HFFc6 (cell line): ENCODE results near the gene NTHL1. TPM values are rescaled to one million over a fixed set of nuclear protein-coding genes. Genes with fewer than 3 reads are reported as not detected.

ENCODE experiments used
- DNase-seq: peaks from one replicate; pipeline ENCODE4 v3.0.0-alpha.2; 2018
- H3K27ac Mint-ChIP-seq: 2 replicates; pipeline ENCODE4 v1.8.0; 2020; ENCODE audit warnings: mild to moderate bottlenecking, mixed read lengths
- H3K27me3 Mint-ChIP-seq: 2 replicates; pipeline ENCODE4 v1.8.0; 2021; ENCODE audit warnings: mild to moderate bottlenecking, moderate library complexity, mixed read lengths; ENCODE audit not compliant: insufficient read depth
- H3K36me3 Mint-ChIP-seq: 2 replicates; pipeline ENCODE4 v1.8.0; 2021; ENCODE audit warnings: low read depth, mixed read lengths
- H3K4me1 Mint-ChIP-seq: 2 replicates; pipeline ENCODE4 v1.8.0; 2020; ENCODE audit warnings: low read depth, mixed read lengths
- H3K4me3 Mint-ChIP-seq: 2 replicates; pipeline ENCODE4 v1.8.0; 2020; ENCODE audit warnings: mild to moderate bottlenecking, moderate library complexity, mixed read lengths
- H3K9me3 Mint-ChIP-seq: 2 replicates; pipeline ENCODE4 v1.8.0; 2020; ENCODE audit warnings: mild to moderate bottlenecking, mixed read lengths
- total RNA-seq, 6 experiments: library from RNA; stranded (reverse); fragmentation: NEBNext Ultra II Directional; extraction: Animal tissue kit (Norgen Biotek cat#: 25700); gene quantifications; 2 replicates in 1 of 6; 3 replicates in 5 of 6; pipeline ENCODE4 v1.2.3, GENCODE V29; 2021
- TF ChIP-seq, protein P1 (sequence below): fragments of 200-600 bp; sonication (generic); IDR thresholded peaks from 2 replicates; pipeline ENCODE4 v1.5.0; 2021; ENCODE audit warnings: antibody characterized with exemption, mild to moderate bottlenecking

The NTHL1 gene
- total RNA-seq, 6 experiments from 2014 or later, result 23.7 to 31.5 (median 26.4) TPM

- Mint-ChIP-seq H3K4me1 (no peaks in the 10 kb centered on the region), H3K9me3 (no peaks in the 10 kb centered on the region), H3K27ac (no peak overlapping the region), H3K36me3 (no peaks in the 10 kb centered on the region; the same call in 1 of the 2 replicates), H3K27me3 (no peaks in the 10 kb centered on the region; the same call in 1 of the 2 replicates), H3K4me3 (no peak overlapping the region)
- TF ChIP-seq, protein P1, sequence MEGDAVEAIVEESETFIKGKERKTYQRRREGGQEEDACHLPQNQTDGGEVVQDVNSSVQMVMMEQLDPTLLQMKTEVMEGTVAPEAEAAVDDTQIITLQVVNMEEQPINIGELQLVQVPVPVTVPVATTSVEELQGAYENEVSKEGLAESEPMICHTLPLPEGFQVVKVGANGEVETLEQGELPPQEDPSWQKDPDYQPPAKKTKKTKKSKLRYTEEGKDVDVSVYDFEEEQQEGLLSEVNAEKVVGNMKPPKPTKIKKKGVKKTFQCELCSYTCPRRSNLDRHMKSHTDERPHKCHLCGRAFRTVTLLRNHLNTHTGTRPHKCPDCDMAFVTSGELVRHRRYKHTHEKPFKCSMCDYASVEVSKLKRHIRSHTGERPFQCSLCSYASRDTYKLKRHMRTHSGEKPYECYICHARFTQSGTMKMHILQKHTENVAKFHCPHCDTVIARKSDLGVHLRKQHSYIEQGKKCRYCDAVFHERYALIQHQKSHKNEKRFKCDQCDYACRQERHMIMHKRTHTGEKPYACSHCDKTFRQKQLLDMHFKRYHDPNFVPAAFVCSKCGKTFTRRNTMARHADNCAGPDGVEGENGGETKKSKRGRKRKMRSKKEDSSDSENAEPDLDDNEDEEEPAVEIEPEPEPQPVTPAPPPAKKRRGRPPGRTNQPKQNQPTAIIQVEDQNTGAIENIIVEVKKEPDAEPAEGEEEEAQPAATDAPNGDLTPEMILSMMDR, result no peak
- DNase-seq, result no peak
These were observed 13.4 kb upstream of the NTHL1 start for GRCh38 chr16:2061023-2061422.

- no peaks in the 10 kb centered on the region; the same call in 1 of the 2 replicates for H3K27me3 Mint-ChIP-seq
- H3K9me3 Mint-ChIP-seq, result no peaks in the 10 kb centered on the region
- H3K36me3 Mint-ChIP-seq, result no peaks in the 10 kb centered on the region; the same call in 1 of the 2 replicates
- no peak overlapping the region for H3K27ac Mint-ChIP-seq
- H3K4me3 Mint-ChIP-seq, result no peak overlapping the region
- H3K4me1 Mint-ChIP-seq, result no peaks in the 10 kb centered on the region
- TF ChIP-seq, protein P1, result no peak
- no peak for DNase-seq
These were observed 12.7 kb upstream of the NTHL1 start for GRCh38 chr16:2060346-2060745.

DNA sequence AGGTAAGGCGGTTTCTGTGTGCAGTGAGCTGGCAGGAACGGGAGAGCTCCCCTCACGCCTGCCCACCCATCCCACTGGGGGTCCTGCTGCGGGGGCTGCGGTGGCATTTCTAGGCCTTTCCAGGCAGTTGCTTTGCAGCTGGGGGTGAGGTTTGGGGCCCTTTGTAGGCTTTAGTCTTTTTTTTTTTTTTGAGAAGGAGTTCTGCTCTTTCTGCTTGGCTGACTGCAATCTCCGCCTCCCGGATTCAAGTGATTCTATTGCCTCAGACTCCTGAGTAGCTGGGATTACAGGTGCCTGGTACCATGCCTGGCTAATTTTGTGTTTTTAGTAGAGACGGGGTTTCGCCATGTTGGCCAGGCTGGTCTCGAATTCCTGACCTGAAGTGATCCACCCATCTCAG lies 11.2 kb upstream of the NTHL1 start:
- no peak for DNase-seq
- Mint-ChIP-seq H3K27ac (no peak overlapping the region), H3K27me3 (no peaks in the 10 kb centered on the region; the same call in 1 of the 2 replicates), H3K9me3 (no peaks in the 10 kb centered on the region), H3K36me3 (no peaks in the 10 kb centered on the region), H3K4me3 (no peak overlapping the region), H3K4me1 (no peaks in the 10 kb centered on the region)
- TF ChIP-seq, protein P1, result no peak

DNA sequence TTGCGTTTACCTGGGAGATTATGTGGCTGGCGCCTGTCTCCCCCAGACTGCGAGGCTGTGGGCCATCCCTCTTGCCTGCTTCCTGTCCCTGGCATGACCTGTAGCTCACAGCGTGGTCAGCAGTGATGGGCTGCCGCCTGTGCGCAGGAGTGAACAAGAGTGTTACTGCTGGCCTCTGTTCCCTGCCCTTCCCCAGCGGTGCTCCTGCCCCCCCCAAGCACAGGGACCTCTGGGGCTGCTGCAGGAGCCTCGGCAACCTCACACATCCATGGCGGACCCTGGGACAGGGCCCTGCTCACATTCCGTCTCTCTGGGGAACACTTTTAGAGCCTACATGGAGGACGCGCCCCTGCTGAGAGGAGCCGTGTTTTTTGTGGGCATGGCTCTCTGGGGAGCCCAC lies 10.8 kb upstream of the NTHL1 start:
- TF ChIP-seq, protein P1, result no peak
- DNase-seq, result no peak
- no peak overlapping the region for H3K4me3 Mint-ChIP-seq
- H3K9me3 Mint-ChIP-seq, result no peaks in the 10 kb centered on the region
- no peaks in the 10 kb centered on the region for H3K4me1 Mint-ChIP-seq
- H3K27ac Mint-ChIP-seq, result no peak overlapping the region
- no peaks in the 10 kb centered on the region; the same call in 1 of the 2 replicates for H3K27me3 Mint-ChIP-seq
- H3K36me3 Mint-ChIP-seq, result no peaks in the 10 kb centered on the region

DNA sequence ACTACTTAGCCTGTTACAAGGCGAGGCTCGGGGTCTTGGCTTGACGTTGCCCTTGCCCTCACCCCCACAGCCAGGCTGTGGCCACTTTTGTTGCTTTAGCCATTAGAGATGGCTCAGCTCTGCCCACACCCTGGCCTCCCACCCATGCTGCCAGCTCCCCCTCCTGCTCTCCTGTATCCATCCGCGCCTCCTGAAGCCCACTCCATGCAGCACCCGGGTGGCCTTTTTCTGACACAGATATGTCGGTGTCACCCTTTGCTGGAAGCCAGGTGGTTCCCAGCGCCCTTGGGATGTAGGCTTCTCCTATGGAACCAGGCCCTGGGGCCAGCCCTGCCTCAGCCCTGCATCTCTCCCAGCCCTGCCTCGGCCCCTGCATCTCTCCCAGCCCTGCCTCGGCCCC lies 9.8 kb upstream of the NTHL1 start:
- no peak overlapping the region for H3K4me3 Mint-ChIP-seq
- H3K27me3 Mint-ChIP-seq, result no peaks in the 10 kb centered on the region; the same call in 1 of the 2 replicates
- H3K27ac Mint-ChIP-seq, result no peak overlapping the region; the same call in 1 of the 2 replicates
- no peak for DNase-seq
- no peaks in the 10 kb centered on the region for H3K9me3 Mint-ChIP-seq
- TF ChIP-seq, protein P1, result no peak
- H3K4me1 Mint-ChIP-seq, result no peaks in the 10 kb centered on the region
- no peaks in the 10 kb centered on the region for H3K36me3 Mint-ChIP-seq
